HUES48 (cell line): ENCODE results near the gene TSEN34.
"Not testable (repeated sequence)": the region's sequence is repeated elsewhere in the genome, so short reads cannot be mapped to it uniquely, and the experiment has no call there.

Experiments used
- H3K27ac ChIP-seq: one replicate; pipeline ENCODE4 v1.7.0; 2013; ENCODE audit warnings: low read depth, low read length, inconsistent platforms
- H3K27me3 ChIP-seq: 2 replicates; pipeline ENCODE4 v1.6.1; 2013; ENCODE audit warnings: mild to moderate bottlenecking, low read length; ENCODE audit not compliant: control insufficient read depth, insufficient read depth
- H3K36me3 ChIP-seq: 2 replicates; pipeline ENCODE4 v1.6.1; 2013; ENCODE audit warnings: low read length; ENCODE audit not compliant: control insufficient read depth, insufficient read depth
- H3K4me1 ChIP-seq: 2 replicates; pipeline ENCODE4 v1.6.1; 2013; ENCODE audit warnings: mild to moderate bottlenecking, low read length; ENCODE audit not compliant: control insufficient read depth, insufficient read depth
- H3K4me3 ChIP-seq: 2 replicates; pipeline ENCODE4 v1.5.1; 2013; ENCODE audit warnings: mild to moderate bottlenecking, low read depth, low read length
- H3K9ac ChIP-seq: 2 replicates; pipeline ENCODE4 v1.6.1; 2013; ENCODE audit warnings: mild to moderate bottlenecking, low read depth, low read length, moderate library complexity
- H3K9me3 ChIP-seq: 2 replicates; pipeline ENCODE4 v1.6.1; 2013; ENCODE audit warnings: low read length; ENCODE audit not compliant: control insufficient read depth, insufficient read depth

Gene TSEN34

GRCh38 chr19:54223937-54224281, 32.8 kb downstream of the TSEN34 start:
- not testable (repeated sequence) for H3K27me3 ChIP-seq, H3K4me3 ChIP-seq, H3K27ac ChIP-seq, H3K36me3 ChIP-seq, H3K4me1 ChIP-seq, H3K9ac ChIP-seq, H3K9me3 ChIP-seq

GRCh38 chr19:54224619-54225018, 33.5 kb downstream of the TSEN34 start:
- not testable (repeated sequence) for H3K9ac ChIP-seq, H3K36me3 ChIP-seq, H3K4me1 ChIP-seq, H3K27me3 ChIP-seq, H3K9me3 ChIP-seq, H3K4me3 ChIP-seq, H3K27ac ChIP-seq

- no peaks in the 10 kb centered on the region for H3K4me1 ChIP-seq
- no peak overlapping the region for H3K4me3 ChIP-seq
- H3K36me3 ChIP-seq, result no peaks in the 10 kb centered on the region
- H3K27me3 ChIP-seq, result peaks cover 9% of the 10 kb centered on the region
- no peak overlapping the region for H3K27ac ChIP-seq
- no peaks in the 10 kb centered on the region for H3K9me3 ChIP-seq
- H3K9ac ChIP-seq, result no peak overlapping the region
Measured at GRCh38 chr19:54229146-54229545, 38.0 kb downstream of the TSEN34 start.

GRCh38 chr19:54230031-54230430, 38.9 kb downstream of the TSEN34 start:
- H3K36me3 ChIP-seq, result no peaks in the 10 kb centered on the region
- H3K27ac ChIP-seq, result no peak overlapping the region
- H3K4me3 ChIP-seq, result no peak overlapping the region
- peaks cover 9% of the 10 kb centered on the region for H3K27me3 ChIP-seq
- no peaks in the 10 kb centered on the region for H3K4me1 ChIP-seq
- no peaks in the 10 kb centered on the region for H3K9me3 ChIP-seq
- no peak overlapping the region for H3K9ac ChIP-seq

GRCh38 chr19:54231077-54231931, 40.2 kb downstream of the TSEN34 start:
- Histone ChIP-seq H3K9me3 (no peaks in the 10 kb centered on the region), H3K27ac (no peak overlapping the region), H3K27me3 (peaks cover 9% of the 10 kb centered on the region), H3K9ac (no peak overlapping the region), H3K4me3 (no peak overlapping the region), H3K4me1 (no peaks in the 10 kb centered on the region), H3K36me3 (no peaks in the 10 kb centered on the region)

GRCh38 chr19:54233941-54234340, 42.8 kb downstream of the TSEN34 start:
- Histone ChIP-seq H3K4me3 (no peak overlapping the region), H3K27me3 (peaks cover 9% of the 10 kb centered on the region), H3K4me1 (no peaks in the 10 kb centered on the region), H3K36me3 (no peaks in the 10 kb centered on the region), H3K27ac (no peak overlapping the region), H3K9ac (no peak overlapping the region), H3K9me3 (no peaks in the 10 kb centered on the region)

GRCh38 chr19:54239491-54240371, 48.6 kb downstream of the TSEN34 start:
- H3K27ac ChIP-seq, H3K27me3 ChIP-seq, H3K4me3 ChIP-seq, H3K9ac ChIP-seq, H3K4me1 ChIP-seq, H3K36me3 ChIP-seq, H3K9me3 ChIP-seq: not testable (repeated sequence)

- H3K27me3 ChIP-seq, H3K9ac ChIP-seq, H3K4me3 ChIP-seq, H3K4me1 ChIP-seq, H3K36me3 ChIP-seq, H3K9me3 ChIP-seq, H3K27ac ChIP-seq: not testable (repeated sequence)
Measured at GRCh38 chr19:54240372-54241336, 49.5 kb downstream of the TSEN34 start.

- not testable (repeated sequence) for H3K9me3 ChIP-seq, H3K9ac ChIP-seq, H3K36me3 ChIP-seq, H3K4me1 ChIP-seq, H3K4me3 ChIP-seq, H3K27me3 ChIP-seq, H3K27ac ChIP-seq
Measured at GRCh38 chr19:54242234-54242633, 51.1 kb downstream of the TSEN34 start.

- H3K4me3 ChIP-seq, H3K27me3 ChIP-seq, H3K36me3 ChIP-seq, H3K9ac ChIP-seq, H3K27ac ChIP-seq, H3K4me1 ChIP-seq, H3K9me3 ChIP-seq: not testable (repeated sequence)
Measured at GRCh38 chr19:54242646-54243045, 51.5 kb downstream of the TSEN34 start, which contains the start of gene LILRA6. LILRA6 (minus strand) TSS chr19:54242790.
